ENCODE data around the gene LRRC56. TPM values are rescaled to one million over a fixed set of nuclear protein-coding genes. Genes with fewer than 3 reads are reported as not detected.
A peak's percentile ranks its signal among the peaks of the same experiment; 100 is the strongest.
"Not testable (repeated sequence)": the region's sequence is repeated elsewhere in the genome, so short reads cannot be mapped to it uniquely, and the experiment has no call there.

LRRC56 gene
- total RNA-seq, 1 experiment from 2014 or later: 3.4 TPM

GRCh38 chr11:573146-573759 lies 35.9 kb downstream of the LRRC56 start:
- H3T11ph ChIP-seq (ENCODE audit: low read length): no peak overlapping the region
- no CpG with 5 or more reads among the region's 16 CpGs for WGBS (ENCODE audit: extremely low coverage, insufficient read length, low lambda C conversion rate)

GRCh38 chr11:574031-574570 lies 36.8 kb downstream of the LRRC56 start:
- H4K8ac ChIP-seq (replicated peaks; ENCODE audit: insufficient read length, low read depth, low read length); H3K9me3 Mint-ChIP-seq; H3K9me3 ChIP-seq (ENCODE audit: control insufficient read depth, low read depth, low read length); H2BK15ac ChIP-seq (ENCODE audit: low read depth, low read length); H4K91ac ChIP-seq (ENCODE audit: insufficient read length, low read depth, low read length); H3K9ac ChIP-seq (ENCODE audit: extremely low read depth, insufficient read length, low read length); H4K5ac ChIP-seq (ENCODE audit: insufficient read length, low read depth, low read length); H3T11ph ChIP-seq (ENCODE audit: low read length); DNase-seq; H2BK12ac ChIP-seq (ENCODE audit: insufficient read length, low read depth, low read length); H2AK5ac ChIP-seq (ENCODE audit: insufficient read length, low read length); H2BK120ac ChIP-seq (ENCODE audit: low read depth, low read length, poor library complexity, severe bottlenecking); H3K14ac ChIP-seq (ENCODE audit: insufficient read depth, low read length); H3K36me3 Mint-ChIP-seq (ENCODE audit: insufficient read depth in 1 of 3, low read depth in 3 of 3); H3K4me2 ChIP-seq (ENCODE audit: insufficient read depth, insufficient read length, low read length); H4K20me1 ChIP-seq (ENCODE audit: control insufficient read depth, insufficient read depth, insufficient read length); H3K27ac Mint-ChIP-seq; H2BK5ac ChIP-seq (ENCODE audit: insufficient read length, low read length); H3K4ac ChIP-seq (ENCODE audit: low read depth, low read length); H3K27me3 ChIP-seq (ENCODE audit: insufficient read depth, low read length); H3K18ac ChIP-seq (ENCODE audit: insufficient read length, low read depth, low read length); H3K27ac ChIP-seq (ENCODE audit: insufficient read length, low read depth, low read length); H3K4me1 ChIP-seq (ENCODE audit: insufficient read depth, low read length); H3K23ac ChIP-seq (ENCODE audit: insufficient read length, low read depth, low read length); H2AFZ ChIP-seq (ENCODE audit: low read length); H3K56ac ChIP-seq (ENCODE audit: insufficient read length, low read depth, low read length); H2BK20ac ChIP-seq (ENCODE audit: low read depth, low read length, poor library complexity, severe bottlenecking): not testable (repeated sequence)
- Mint-ChIP-seq H3K27me3 (ENCODE audit: low read depth) (peaks cover 15% of the 10 kb centered on the region), H3K4me1 (peaks cover 32 to 42% of the 10 kb centered on the region in 2 experiments), H3K4me3 (peak overlapping the region; percentile 79 to 92)
- peaks cover 10% of the 10 kb centered on the region for H3K79me1 ChIP-seq (ENCODE audit: insufficient read depth, low read depth, low read length, poor library complexity, severe bottlenecking)
- peaks cover 23% of the 10 kb centered on the region; the same call in 1 of the 2 replicates for H3K79me2 ChIP-seq (ENCODE audit: insufficient read depth, low read length)
- peaks cover 16% of the 10 kb centered on the region for H3K23me2 ChIP-seq (ENCODE audit: insufficient read length, low read depth, low read length, poor library complexity, severe bottlenecking)
- no CpG with 5 or more reads among the region's 14 CpGs for WGBS (ENCODE audit: extremely low coverage, insufficient read length, low lambda C conversion rate)

More at GRCh38 chr11:573146-573759, 35.9 kb downstream of the LRRC56 start:
- Histone ChIP-seq H3K4me2 (ENCODE audit: insufficient read depth, insufficient read length, low read length) (no peak overlapping the region), H3K23ac (ENCODE audit: insufficient read length, low read depth, low read length) (no peak overlapping the region), H3K14ac (ENCODE audit: insufficient read depth, low read length) (no peak overlapping the region), H3K4ac (ENCODE audit: low read depth, low read length) (no peak overlapping the region), H3K79me2 (ENCODE audit: insufficient read depth, low read length) (peaks cover 15% of the 10 kb centered on the region; the same call in 1 of the 2 replicates), H2BK20ac (ENCODE audit: low read depth, low read length, poor library complexity, severe bottlenecking) (no peak overlapping the region), H3K56ac (ENCODE audit: insufficient read length, low read depth, low read length) (no peak overlapping the region), H3K23me2 (ENCODE audit: insufficient read length, low read depth, low read length, poor library complexity, severe bottlenecking) (peaks cover 16% of the 10 kb centered on the region), H2BK15ac (ENCODE audit: low read depth, low read length) (no peak overlapping the region), H3K79me1 (ENCODE audit: insufficient read depth, low read depth, low read length, poor library complexity, severe bottlenecking) (peaks cover 9% of the 10 kb centered on the region), H4K8ac (replicated peaks; ENCODE audit: insufficient read length, low read depth, low read length) (no peak overlapping the region), H2BK12ac (ENCODE audit: insufficient read length, low read depth, low read length) (no peak overlapping the region), H3K27me3 (ENCODE audit: insufficient read depth, low read length) (no peaks in the 10 kb centered on the region; the same call in 1 of the 2 replicates), H2AFZ (ENCODE audit: low read length) (no peak overlapping the region), H3K9me3 (ENCODE audit: control insufficient read depth, low read depth, low read length) (no peaks in the 10 kb centered on the region), H3K18ac (ENCODE audit: insufficient read length, low read depth, low read length) (no peak overlapping the region), H3K9ac (ENCODE audit: extremely low read depth, insufficient read length, low read length) (no peak overlapping the region), H2BK5ac (ENCODE audit: insufficient read length, low read length) (no peak overlapping the region), H2BK120ac (ENCODE audit: low read depth, low read length, poor library complexity, severe bottlenecking) (no peak overlapping the region), H3K27ac (ENCODE audit: insufficient read length, low read depth, low read length) (no peak overlapping the region), H4K5ac (ENCODE audit: insufficient read length, low read depth, low read length) (no peak overlapping the region), H4K20me1 (ENCODE audit: control insufficient read depth, insufficient read depth, insufficient read length) (no peaks in the 10 kb centered on the region), H3K4me1 (ENCODE audit: insufficient read depth, low read length) (no peaks in the 10 kb centered on the region), H4K91ac (ENCODE audit: insufficient read length, low read depth, low read length) (no peak overlapping the region), H2AK5ac (ENCODE audit: insufficient read length, low read length) (no peak overlapping the region)
- TF ChIP-seq CTCF (conservative IDR thresholded peaks at IDR 0.05): no peak
- Mint-ChIP-seq H3K4me3 (no peak overlapping the region; a peak in 1 of 5 replicates), H3K27ac (no peak overlapping the region), H3K4me1 (peaks cover 33 to 39% of the 10 kb centered on the region in 2 experiments), H3K9me3 (0 out of 5 replicates have a peak, but pooled peaks cover 0 to 2% of the 10 kb centered on the region in 2 experiments), H3K27me3 (ENCODE audit: low read depth) (peaks cover 15% of the 10 kb centered on the region), H3K36me3 (ENCODE audit: insufficient read depth in 1 of 3, low read depth in 3 of 3) (peaks cover 0 to 9% (median 0%) of the 10 kb centered on the region in 3 experiments; a peak in 4 of 7 replicates)
- no peak for DNase-seq
